A549 treated with DMSO at 1 μM for 4 hours (cell line): ENCODE data around the gene SF3B4. TPM values are rescaled to one million over a fixed set of nuclear protein-coding genes. Genes with fewer than 3 reads are reported as not detected.

Experiments used
- total RNA-seq: library from RNA; stranded (reverse); fragments of 200-300 nt; extraction: Qiagen RNA extraction; gene quantifications from 5 replicates; pipeline ENCODE4 v1.2.3, GENCODE V29; 2022; ENCODE audit warnings: low read depth

SF3B4 gene
- 112 to 141 TPM (median 128 TPM) in 5 replicates for total RNA-seq

GRCh38 chr1:149927563-149928400 lies at the start of gene SF3B4:
SF3B4 (minus strand) TSS chr1:149927803; CDS start chr1:149927759, 44 bp downstream.

DNA sequence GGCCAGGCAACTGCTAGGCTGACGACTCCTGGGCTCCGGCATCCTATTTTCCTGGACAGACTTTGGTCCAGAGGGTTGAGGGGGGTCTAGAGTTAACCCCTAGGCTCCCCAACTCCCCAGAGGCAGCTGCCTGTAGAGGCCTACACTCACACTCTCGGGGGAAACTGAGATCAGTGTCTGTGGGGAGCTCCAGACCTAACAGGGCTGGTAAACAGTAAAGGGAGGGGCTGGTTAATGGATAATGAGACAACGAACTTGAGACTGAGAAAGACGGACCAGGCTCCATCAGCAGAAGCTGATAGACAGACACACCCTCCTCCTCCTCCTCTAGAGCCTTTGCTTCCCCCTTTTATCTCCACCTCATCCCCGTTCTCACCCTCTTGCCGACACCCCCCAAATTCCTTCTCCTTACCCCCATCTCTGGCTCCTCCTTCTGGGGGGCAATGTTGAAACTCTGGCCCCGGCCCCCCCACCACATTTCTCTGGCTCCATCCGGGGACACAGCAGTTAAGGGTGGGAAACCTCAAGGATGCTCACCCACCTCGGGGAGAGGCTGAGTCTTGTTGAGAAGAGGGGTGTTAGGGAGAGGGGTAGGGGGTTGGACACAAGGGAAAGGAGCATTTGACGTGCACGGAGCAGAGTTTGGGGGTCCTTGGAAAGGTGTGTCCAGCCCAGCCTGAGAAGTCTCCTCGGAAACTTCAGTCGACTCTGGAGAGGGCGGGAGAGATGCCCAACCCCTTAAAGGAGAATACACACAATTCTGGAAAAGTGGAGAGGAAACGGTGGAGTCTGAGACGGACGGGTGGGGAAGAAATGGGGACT lies 8.8 kb upstream of the SF3B4 start, which contains the start of gene MTMR11:
Gene MTMR11 (minus strand): TSS at position 710 of the 822 bp plus-strand sequence. CDS start 232 bp downstream, at position 478.

GRCh38 chr1:149917571-149918144 lies 9.9 kb downstream of the SF3B4 start, which contains the start of gene SV2A:
SV2A (minus strand) TSS chr1:149917844; CDS start chr1:149913840, 4,004 bp downstream.

DNA sequence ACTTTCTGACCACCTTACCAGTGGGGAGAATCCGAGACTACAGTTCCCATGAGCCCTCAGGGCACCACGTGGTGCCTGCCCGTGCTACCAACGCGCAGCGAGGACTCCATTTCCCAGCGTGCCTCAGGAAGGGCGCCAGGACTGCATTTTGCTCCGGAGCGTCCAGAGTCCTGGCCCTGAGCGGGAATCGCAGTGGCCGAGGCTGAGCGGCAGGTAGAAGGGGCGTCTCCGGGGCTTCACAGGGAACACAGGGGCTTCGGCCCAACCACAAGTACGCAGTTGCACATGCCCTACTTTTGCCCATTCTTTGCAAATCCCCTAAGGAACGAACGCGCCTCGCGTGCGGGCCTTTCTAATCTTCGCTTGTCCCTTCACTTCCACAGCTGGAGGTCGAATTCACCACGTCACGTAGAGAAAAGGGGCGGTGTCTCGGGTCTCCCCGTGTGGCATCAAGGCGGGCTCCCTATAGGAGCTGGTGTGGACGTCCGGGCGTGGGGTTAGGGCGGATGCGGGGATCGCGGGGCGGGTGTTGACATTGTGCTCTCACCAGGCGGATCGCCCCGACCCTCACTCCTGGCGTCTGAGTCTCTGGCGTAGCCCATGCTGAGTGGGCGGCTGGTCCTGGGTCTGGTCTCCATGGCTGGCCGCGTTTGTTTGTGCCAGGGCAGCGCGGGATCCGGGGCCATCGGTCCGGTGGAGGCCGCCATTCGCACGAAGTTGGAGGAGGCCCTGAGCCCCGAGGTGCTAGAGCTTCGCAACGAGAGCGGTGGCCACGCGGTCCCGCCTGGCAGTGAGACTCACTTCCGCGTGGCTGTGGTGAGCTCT lies 27.9 kb downstream of the SF3B4 start, which contains the start of gene BOLA1:
Gene BOLA1 (plus strand): TSS at position 109 of the 825 bp plus-strand sequence. CDS start 492 bp downstream, at position 601.

Other genes starting within 250 kb of the SF3B4 start
- gene FCGR1A, start 145.1 kb downstream of the SF3B4 start, total RNA-seq: not detected in 5 replicates
- 14.1 to 26.8 TPM (median 24.1 TPM) in 5 replicates for gene BOLA1, start 28.2 kb downstream of the SF3B4 start, total RNA-seq
- gene SV2A, start 10.0 kb downstream of the SF3B4 start, total RNA-seq: 0.09 to 0.17 TPM (median 0.10 TPM) in 4 of 5 replicates, not detected in the other
- gene MTMR11, start 9.1 kb upstream of the SF3B4 start, total RNA-seq: 7.9 to 11.7 TPM (median 9.5 TPM) in 5 replicates
- gene OTUD7B, start 82.9 kb upstream of the SF3B4 start, total RNA-seq: 9.7 to 15.6 TPM (median 13.2 TPM) in 5 replicates
- 13.7 to 18.7 TPM (median 17.0 TPM) in 5 replicates for gene VPS45, start 140.0 kb upstream of the SF3B4 start, total RNA-seq
- gene PLEKHO1, start 222.1 kb upstream of the SF3B4 start, total RNA-seq: 8.8 to 10.2 TPM (median 9.8 TPM) in 5 replicates